ENCODE measurements around the gene SOCS7. TPM values are rescaled to one million over a fixed set of nuclear protein-coding genes. Genes with fewer than 3 reads are reported as not detected.

Gene SOCS7
- total and polyA plus RNA-seq, 10 donors, result 1.2 to 20.2 (median 10.5) TPM

DNA sequence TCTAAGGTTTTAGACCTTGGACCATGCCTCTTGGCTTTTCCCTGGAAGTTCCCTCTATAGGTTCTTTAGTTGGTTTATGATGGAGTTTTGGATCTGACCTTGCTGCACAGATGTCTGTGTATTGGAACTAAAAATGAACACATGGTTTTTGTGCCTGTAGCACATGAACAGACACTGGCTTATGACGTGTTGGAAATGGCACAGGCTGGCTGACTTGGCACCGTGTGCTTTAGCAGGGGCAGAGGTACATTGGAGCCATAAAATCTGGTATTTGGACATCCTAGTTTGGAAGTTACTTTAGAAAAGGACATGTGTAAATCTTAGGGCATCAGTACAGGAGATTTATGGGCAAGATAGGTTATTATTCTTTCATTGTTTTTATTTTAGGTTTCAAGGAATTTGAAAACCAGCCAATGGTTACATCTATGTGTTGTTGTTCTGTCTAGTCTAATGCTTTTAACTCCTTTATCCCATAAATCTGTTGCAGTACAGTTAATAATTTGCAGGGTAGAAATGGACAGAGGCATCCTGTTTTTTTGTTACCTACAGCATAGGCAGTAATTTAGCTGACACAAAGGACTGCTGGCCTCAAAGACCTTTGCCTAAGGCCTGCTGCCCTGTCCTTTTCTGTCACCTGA is 6.0 kb downstream of the SOCS7 start:
- H3K27ac ChIP-seq, result no peak overlapping the region
- H3K4me1 ChIP-seq, result peaks cover 6 to 56% (median 27%) of the 10 kb centered on the region in 6 donors
- TF ChIP-seq POLR2A (IDR thresholded peaks at IDR 0.05), result no peak
- TF ChIP-seq POLR2AphosphoS5 (IDR thresholded peaks at IDR 0.05), result no peak
- no peaks in the 10 kb centered on the region for H3K27me3 ChIP-seq (replicated peaks in 1 of 7)
- DNase-seq, result no peak
- H3K9me3 ChIP-seq, result no peaks in the 10 kb centered on the region
- intact Hi-C loops (cut with DNase I; ENCODE audit: low total_unique reads), result no loop called here
- 66 to 84% (median 81%) methylated on average over 2 of the region's 2 CpGs for WGBS, 5 donors
- no peak overlapping the region for H3K4me3 ChIP-seq
- H3K36me3 ChIP-seq, result peaks cover 0 to 15% (median 0%) of the 10 kb centered on the region in 6 donors

DNA sequence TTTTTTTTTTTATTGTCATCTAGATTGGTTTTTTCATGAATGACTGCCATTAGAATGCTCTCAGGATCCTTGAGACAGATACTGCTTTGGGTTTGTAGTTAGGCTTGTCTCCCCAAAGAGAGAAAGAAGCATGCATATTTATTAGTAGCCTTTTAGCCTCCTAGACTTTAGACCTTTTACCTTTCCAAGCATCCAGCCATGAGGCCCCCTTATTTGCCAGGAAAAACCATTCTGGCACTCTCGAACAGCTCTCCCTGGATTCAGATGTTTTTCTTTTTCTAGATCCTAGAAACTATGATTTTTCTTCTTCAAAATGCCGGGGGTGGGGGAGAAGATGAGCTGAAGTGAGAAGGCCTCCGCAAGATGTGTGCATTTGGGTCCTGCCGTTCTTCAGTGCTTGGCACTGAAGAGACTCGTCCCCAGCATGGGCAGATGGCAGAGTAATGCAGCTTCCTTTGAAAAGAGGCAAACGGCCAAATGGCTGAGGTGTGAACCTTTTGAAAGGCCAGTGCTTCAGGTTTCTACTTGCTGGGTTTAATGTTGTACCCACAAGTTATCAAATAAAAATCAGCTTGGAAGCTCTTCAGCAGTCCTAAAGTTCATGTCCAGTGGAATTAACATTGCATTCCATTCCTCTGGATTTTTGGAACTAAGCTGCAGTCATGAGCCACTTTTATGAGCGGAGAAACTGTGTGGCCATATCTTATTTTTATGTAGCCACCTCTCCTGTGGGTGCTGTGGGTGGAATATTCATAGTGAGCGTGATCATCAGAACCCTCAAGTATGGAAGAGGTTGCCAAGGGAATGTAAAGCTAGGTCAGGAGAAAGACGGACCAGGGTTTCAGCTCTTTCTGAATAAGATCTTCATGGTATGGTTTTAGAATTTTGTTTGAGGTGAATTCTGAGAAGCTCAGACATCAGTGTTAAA is 7.2 kb downstream of the SOCS7 start:
- no peak overlapping the region for H3K4me3 ChIP-seq
- DNase-seq, result no peak
- H3K27me3 ChIP-seq (replicated peaks in 1 of 7), result no peaks in the 10 kb centered on the region
- H3K27ac ChIP-seq, result no peak overlapping the region
- TF ChIP-seq POLR2A (IDR thresholded peaks at IDR 0.05) (no peak), POLR2AphosphoS5 (IDR thresholded peaks at IDR 0.05) (no peak), CTCF (IDR thresholded peaks at IDR 0.05 in 8 of 11, conservative IDR thresholded peaks at IDR 0.05 in 3 of 11) (no peak)
- peaks cover 0 to 43% (median 15%) of the 10 kb centered on the region in 6 donors for H3K4me1 ChIP-seq
- intact Hi-C loops (cut with DNase I; ENCODE audit: low total_unique reads), result no loop called here
- peaks cover 0 to 27% (median under 1%) of the 10 kb centered on the region in 6 donors for H3K36me3 ChIP-seq
- no peaks in the 10 kb centered on the region for H3K9me3 ChIP-seq
- 78 to 90% (median 88%) methylated on average over 9 of the region's 9 CpGs for WGBS, 5 donors

DNA sequence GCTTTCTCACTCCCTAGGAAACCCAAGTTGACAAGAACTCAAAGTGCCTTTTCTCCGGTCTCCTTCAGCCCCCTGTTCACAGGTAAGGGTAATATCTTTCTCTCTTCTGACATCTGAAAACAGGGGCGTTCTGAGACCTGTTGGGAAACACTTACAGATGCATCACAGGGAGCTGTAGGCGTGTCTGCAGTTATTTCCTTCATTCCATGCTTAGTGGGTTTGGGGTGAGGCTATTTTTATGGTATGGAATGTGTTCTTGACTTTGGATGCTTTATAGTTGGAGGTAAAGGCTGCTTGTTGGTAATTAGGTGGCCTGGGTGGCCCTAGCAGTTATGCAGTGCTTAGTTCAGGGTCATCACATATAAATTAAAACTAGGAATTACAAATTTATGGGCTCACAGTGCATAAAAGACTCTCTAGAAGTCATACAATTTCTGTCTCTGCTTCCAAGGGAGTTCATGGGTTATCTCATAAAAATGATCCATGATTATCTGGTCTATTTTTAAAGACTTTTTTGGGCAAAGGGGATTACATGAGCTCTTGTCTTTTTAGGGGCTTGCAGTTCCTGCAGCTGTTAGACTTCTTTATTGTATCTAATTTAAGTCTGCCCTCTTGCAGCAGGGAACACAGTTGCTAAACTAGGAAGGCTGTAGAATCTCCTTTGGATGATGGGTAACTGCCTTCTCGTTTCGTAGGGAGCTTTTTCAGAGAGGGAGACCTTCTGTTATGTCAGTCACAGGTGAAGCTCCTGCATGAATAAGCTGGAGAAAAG is 10.2 kb downstream of the SOCS7 start:
- H3K27ac ChIP-seq, result no peak overlapping the region
- TF ChIP-seq POLR2AphosphoS5 (IDR thresholded peaks at IDR 0.05), result no peak
- TF ChIP-seq POLR2A (IDR thresholded peaks at IDR 0.05), result no peak
- TF ChIP-seq CTCF (IDR thresholded peaks at IDR 0.05 in 8 of 11, conservative IDR thresholded peaks at IDR 0.05 in 3 of 11), result no peak
- 86 to 93% (median 90%) methylated on average over 5 of the region's 5 CpGs for WGBS, 5 donors
- intact Hi-C loops (cut with DNase I; ENCODE audit: low total_unique reads), result no loop called here
- H3K4me3 ChIP-seq, result no peak overlapping the region
- DNase-seq, result no peak
- peaks cover 0 to 57% (median 19%) of the 10 kb centered on the region in 6 donors for H3K36me3 ChIP-seq
- no peaks in the 10 kb centered on the region for H3K27me3 ChIP-seq (replicated peaks in 1 of 7)
- no peaks in the 10 kb centered on the region for H3K9me3 ChIP-seq
- peaks cover 0 to 22% (median 0%) of the 10 kb centered on the region in 6 donors for H3K4me1 ChIP-seq

DNA sequence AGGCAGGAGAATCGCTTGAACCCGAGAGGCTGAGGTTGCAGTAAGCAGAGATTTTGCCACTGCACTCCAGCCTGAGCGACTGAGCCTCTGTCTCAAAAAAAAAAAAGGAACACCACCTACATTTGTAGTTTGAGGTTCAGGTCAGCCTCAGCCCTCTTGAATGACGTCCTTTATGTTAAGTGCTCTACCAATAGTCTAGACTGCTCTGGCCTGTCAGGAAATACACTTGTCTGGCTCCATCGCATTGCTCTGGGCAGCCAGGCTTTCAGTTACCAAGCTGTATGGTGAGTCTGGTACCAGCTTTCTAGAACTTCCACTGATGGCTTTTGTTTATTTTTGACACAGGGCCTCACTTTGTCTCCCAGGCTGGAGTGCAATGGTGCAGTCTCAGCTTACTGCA is 11.4 kb downstream of the SOCS7 start:
- DNase-seq, result no peak
- no peak overlapping the region for H3K27ac ChIP-seq
- no peak overlapping the region for H3K4me3 ChIP-seq
- H3K36me3 ChIP-seq, result peaks cover 0 to 68% (median 29%) of the 10 kb centered on the region in 6 donors
- 86 to 96% (median 95%) methylated on average over 5 of the region's 5 CpGs for WGBS, 5 donors
- H3K4me1 ChIP-seq, result peaks cover 0 to 13% (median 0%) of the 10 kb centered on the region in 6 donors
- intact Hi-C loops (cut with DNase I; ENCODE audit: low total_unique reads), result no loop called here
- no peaks in the 10 kb centered on the region for H3K27me3 ChIP-seq (replicated peaks in 1 of 7)
- TF ChIP-seq CTCF (IDR thresholded peaks at IDR 0.05 in 8 of 11, conservative IDR thresholded peaks at IDR 0.05 in 3 of 11) (no peak), POLR2AphosphoS5 (IDR thresholded peaks at IDR 0.05) (no peak), POLR2A (IDR thresholded peaks at IDR 0.05) (no peak)
- H3K9me3 ChIP-seq, result no peaks in the 10 kb centered on the region

All from spleen (tissue), 11 donors.